Omental fat pad (tissue), 4 donors: Measurements from ENCODE around the gene SOX4. TPM values are rescaled to one million over a fixed set of nuclear protein-coding genes. Genes with fewer than 3 reads are reported as not detected.

ENCODE experiments used
- ATAC-seq: fragments of 150-250 bp; one replicate; pipeline ENCODE4 v1.9.1; 2016; ENCODE audit warnings: mild to moderate bottlenecking, moderate library complexity; ENCODE audit not compliant: low FRiP score
- DNase-seq: peaks from one replicate; pipeline ENCODE4 v3.0.0-alpha.2; 2019; ENCODE audit warnings: low spot score
- total RNA-seq, 4 donors: library from RNA; depleted of rRNA; stranded (reverse); fragments of >200 nt; gene quantifications; one replicate each; pipeline ENCODE4 v1.1.0, GENCODE V29; 2016
- TF ChIP-seq, protein P1 (sequence below), 3 donors: fragments of 450-650 bp; IDR thresholded peaks; one replicate each; pipeline ENCODE4 v1.5.1; 2016 to 2017; ENCODE audit warnings: antibody characterized with exemption in 3 of 3, mild to moderate bottlenecking in 3 of 3, moderate library complexity in 2 of 3

SOX4 gene
- total RNA-seq, 4 donors from 2014 or later: 6.8 to 12.1 (median 9.4) TPM

DNA sequence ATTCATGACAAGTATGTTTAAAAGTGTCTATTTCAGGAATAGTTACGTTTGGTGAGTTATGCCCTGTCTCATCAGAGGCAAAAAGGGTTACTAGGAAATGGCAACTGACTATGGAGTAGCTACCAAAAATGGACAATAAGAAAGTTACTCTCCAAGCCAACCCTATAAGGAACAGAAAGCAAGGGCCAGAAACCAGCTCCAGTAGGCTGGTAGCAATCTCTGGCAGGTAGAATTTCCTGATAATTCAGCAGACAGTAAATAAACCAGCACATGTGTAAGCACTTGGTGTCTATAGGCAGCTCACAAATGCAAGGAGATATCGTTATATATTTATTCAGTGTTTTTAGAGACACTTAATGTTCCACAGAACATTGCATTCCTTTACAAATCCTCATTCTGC, 20.3 kb downstream of the SOX4 start:
- DNase-seq (no peak), ATAC-seq (no peak)
- TF ChIP-seq, protein P1, sequence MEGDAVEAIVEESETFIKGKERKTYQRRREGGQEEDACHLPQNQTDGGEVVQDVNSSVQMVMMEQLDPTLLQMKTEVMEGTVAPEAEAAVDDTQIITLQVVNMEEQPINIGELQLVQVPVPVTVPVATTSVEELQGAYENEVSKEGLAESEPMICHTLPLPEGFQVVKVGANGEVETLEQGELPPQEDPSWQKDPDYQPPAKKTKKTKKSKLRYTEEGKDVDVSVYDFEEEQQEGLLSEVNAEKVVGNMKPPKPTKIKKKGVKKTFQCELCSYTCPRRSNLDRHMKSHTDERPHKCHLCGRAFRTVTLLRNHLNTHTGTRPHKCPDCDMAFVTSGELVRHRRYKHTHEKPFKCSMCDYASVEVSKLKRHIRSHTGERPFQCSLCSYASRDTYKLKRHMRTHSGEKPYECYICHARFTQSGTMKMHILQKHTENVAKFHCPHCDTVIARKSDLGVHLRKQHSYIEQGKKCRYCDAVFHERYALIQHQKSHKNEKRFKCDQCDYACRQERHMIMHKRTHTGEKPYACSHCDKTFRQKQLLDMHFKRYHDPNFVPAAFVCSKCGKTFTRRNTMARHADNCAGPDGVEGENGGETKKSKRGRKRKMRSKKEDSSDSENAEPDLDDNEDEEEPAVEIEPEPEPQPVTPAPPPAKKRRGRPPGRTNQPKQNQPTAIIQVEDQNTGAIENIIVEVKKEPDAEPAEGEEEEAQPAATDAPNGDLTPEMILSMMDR (IDR thresholded peaks at IDR 0.05): no peak

DNA sequence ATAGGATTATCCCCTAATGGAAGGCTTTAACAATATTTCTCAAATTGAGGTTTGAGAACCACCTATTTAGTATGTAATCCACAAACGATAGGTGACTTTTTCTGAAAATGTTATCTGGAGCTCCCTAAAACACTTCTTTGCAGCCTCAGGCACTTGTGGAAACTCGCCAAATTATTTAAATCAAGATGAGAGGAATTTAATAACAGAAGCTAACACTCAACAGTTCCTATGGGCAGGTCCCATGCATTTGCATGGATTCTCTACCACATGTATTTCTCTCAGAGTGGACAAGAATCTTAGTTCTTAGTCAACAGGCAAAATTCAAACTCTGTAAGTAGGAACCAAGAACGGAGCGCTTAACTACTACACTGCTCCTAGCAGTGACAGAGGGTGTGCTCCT, 20.7 kb downstream of the SOX4 start:
- ATAC-seq: no peak
- TF ChIP-seq, protein P1 (IDR thresholded peaks at IDR 0.05): no peak
- no peak for DNase-seq

DNA sequence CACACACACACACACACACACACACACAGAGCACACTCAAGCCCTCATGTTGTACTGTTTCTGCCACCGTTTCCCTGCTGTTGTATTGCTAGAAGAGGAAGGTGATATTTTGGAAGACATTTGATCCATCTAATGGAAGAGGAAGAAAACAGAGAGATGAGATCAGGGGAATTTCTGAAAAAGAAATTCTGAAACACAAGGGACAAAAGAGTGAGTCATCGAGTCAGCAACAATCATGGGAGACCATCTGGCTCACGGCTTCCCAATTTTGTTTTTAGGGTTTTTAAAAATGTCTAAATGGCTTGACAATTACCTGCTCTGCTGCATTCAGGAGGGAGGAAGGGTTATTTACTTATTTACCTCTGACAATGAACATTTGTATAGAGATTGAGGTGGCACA, 22.0 kb downstream of the SOX4 start:
- ATAC-seq: no peak
- DNase-seq: no peak
- TF ChIP-seq, protein P1 (IDR thresholded peaks at IDR 0.05): no peak

DNA sequence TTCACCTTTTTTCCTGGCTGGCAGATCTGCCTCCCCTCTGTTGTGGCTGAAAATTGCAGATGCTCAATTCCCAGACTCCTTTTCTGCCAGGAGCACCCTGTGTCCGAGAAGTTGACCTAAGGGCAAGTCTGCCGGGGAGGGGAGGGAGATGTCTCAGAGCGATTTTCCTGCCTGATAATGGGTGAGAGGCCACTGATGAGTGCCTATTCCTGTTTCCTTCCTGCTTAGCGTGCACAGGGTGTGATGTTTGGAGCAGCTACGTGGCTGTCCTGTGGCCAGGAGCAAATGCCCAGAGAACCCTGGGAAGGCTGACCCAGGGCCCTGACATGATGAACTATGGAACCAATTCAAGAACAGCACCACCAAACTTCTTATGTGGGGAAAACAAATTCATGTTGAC, 22.5 kb downstream of the SOX4 start:
- DNase-seq: no peak
- ATAC-seq: no peak
- TF ChIP-seq, protein P1 (IDR thresholded peaks at IDR 0.05): no peak

DNA sequence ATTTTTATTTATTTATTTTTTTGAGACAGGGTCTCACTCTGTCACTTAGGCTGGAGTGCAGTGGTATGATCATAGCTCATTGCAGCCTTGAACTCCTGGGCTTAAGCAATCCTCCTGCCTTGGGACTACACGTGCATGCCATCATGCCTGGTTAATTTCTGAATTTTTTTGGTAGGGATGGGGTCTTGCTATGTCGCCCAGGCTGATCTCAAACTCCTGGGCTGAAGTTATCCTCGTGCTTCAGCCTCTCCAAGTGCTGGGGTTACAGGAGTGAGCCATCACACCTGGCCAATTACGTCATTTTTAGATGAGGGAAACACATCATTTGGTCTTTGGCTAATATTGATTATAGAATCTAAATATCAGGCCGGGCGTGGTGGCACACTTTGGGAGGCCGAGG, 32.1 kb downstream of the SOX4 start:
- TF ChIP-seq, protein P1 (IDR thresholded peaks at IDR 0.05): no peak
- ATAC-seq (no peak), DNase-seq (no peak)

DNA sequence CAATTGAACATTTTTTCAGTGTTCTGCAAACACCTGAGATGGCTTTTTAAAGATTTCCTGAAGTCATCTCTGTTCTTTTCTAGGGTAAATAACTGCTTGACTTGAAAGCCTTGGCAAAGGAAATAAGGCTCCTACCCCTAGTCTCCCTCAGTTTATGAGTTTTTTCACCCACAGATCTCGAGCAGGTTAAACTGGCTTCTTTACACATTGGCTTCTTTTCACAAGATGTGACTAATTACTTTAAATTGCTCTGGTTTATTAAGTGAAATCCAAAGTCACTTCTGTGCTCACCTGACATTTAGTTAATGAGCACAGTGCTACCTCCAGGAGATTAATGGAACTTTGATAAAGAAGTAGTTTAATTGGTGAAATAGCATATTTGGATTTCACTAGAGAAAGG, 33.2 kb downstream of the SOX4 start:
- no peak for ATAC-seq
- TF ChIP-seq, protein P1 (IDR thresholded peaks at IDR 0.05): no peak
- DNase-seq: no peak

DNA sequence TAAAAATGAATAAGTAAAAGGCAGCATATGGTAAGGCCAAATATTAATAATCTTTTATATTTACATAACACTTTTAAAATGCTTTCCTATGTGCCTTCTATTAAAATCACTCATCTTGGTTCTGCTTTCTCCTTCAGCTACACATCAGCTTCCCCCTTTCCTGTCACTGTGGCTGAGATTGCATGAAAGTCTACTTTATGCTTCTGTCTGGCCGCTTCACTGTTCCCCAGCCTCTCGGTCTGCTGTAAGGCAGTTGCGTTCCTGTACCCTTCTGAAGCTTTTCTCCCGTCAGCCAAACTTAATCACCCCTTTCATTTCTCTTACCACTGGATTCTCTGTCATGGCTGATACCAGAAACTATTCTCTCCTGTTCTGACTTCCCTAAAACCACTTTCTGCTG, 34.6 kb downstream of the SOX4 start:
- ATAC-seq: no peak
- TF ChIP-seq, protein P1 (IDR thresholded peaks at IDR 0.05): no peak
- DNase-seq: no peak
